Progenitor cell of endocrine pancreas (in vitro differentiated cells): ENCODE measurements around the gene CAPN14. TPM values are rescaled to one million over a fixed set of nuclear protein-coding genes. Genes with fewer than 3 reads are reported as not detected.

Experiments used
- DNase-seq: peaks from one replicate; pipeline ENCODE4 v3.0.0; 2021; ENCODE audit warnings: low spot score; ENCODE audit not compliant: unreplicated experiment
- H3K27ac Mint-ChIP-seq: 2 replicates; pipeline ENCODE4 v1.8.0; 2021; ENCODE audit warnings: mild to moderate bottlenecking, moderate library complexity, mixed read lengths
- H3K27me3 Mint-ChIP-seq: 2 replicates; pipeline ENCODE4 v1.8.0; 2021; ENCODE audit warnings: mixed read lengths
- H3K36me3 Mint-ChIP-seq: 2 replicates; pipeline ENCODE4 v1.8.0; 2022; ENCODE audit warnings: mixed read lengths; ENCODE audit not compliant: insufficient read depth
- H3K4me1 Mint-ChIP-seq: 2 replicates; pipeline ENCODE4 v1.8.0; 2021; ENCODE audit warnings: low read depth, mixed read lengths
- H3K4me3 Mint-ChIP-seq: 2 replicates; pipeline ENCODE4 v1.8.0; 2021; ENCODE audit warnings: low read depth, mild to moderate bottlenecking, moderate library complexity, mixed read lengths
- H3K9me3 Mint-ChIP-seq: 2 replicates; pipeline ENCODE4 v1.8.0; 2021; ENCODE audit warnings: low read depth, mixed read lengths
- total RNA-seq: library from RNA; stranded (reverse); gene quantifications from 2 replicates; pipeline ENCODE4 v1.2.1, GENCODE V29; 2021
- TF ChIP-seq, protein P1 (sequence below): fragments of 200-600 bp; sonication (generic); IDR thresholded peaks from one replicate; pipeline ENCODE4 v1.5.0; 2021; ENCODE audit warnings: antibody characterized with exemption, mild to moderate bottlenecking; ENCODE audit not compliant: unreplicated experiment

CAPN14 gene
- total RNA-seq, 1 donor from 2014 or later = 0.50 TPM

GRCh38 chr2:31214444-31214915, 2.8 kb downstream of the CAPN14 start:
- Mint-ChIP-seq H3K27ac (no peak overlapping the region), H3K9me3 (no peaks in the 10 kb centered on the region), H3K36me3 (no peaks in the 10 kb centered on the region), H3K4me1 (peaks cover 14% of the 10 kb centered on the region), H3K4me3 (no peak overlapping the region), H3K27me3 (peaks cover 4% of the 10 kb centered on the region)
- TF ChIP-seq, protein P1, sequence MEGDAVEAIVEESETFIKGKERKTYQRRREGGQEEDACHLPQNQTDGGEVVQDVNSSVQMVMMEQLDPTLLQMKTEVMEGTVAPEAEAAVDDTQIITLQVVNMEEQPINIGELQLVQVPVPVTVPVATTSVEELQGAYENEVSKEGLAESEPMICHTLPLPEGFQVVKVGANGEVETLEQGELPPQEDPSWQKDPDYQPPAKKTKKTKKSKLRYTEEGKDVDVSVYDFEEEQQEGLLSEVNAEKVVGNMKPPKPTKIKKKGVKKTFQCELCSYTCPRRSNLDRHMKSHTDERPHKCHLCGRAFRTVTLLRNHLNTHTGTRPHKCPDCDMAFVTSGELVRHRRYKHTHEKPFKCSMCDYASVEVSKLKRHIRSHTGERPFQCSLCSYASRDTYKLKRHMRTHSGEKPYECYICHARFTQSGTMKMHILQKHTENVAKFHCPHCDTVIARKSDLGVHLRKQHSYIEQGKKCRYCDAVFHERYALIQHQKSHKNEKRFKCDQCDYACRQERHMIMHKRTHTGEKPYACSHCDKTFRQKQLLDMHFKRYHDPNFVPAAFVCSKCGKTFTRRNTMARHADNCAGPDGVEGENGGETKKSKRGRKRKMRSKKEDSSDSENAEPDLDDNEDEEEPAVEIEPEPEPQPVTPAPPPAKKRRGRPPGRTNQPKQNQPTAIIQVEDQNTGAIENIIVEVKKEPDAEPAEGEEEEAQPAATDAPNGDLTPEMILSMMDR = no peak
- DNase-seq = no peak

GRCh38 chr2:31213601-31214443, 3.5 kb downstream of the CAPN14 start:
- no peak for DNase-seq
- no peaks in the 10 kb centered on the region for H3K9me3 Mint-ChIP-seq
- H3K36me3 Mint-ChIP-seq = no peaks in the 10 kb centered on the region
- peaks cover 4% of the 10 kb centered on the region for H3K27me3 Mint-ChIP-seq
- no peak overlapping the region for H3K4me3 Mint-ChIP-seq
- H3K4me1 Mint-ChIP-seq = peaks cover 14% of the 10 kb centered on the region
- TF ChIP-seq, protein P1 = no peak
- H3K27ac Mint-ChIP-seq = no peak overlapping the region

GRCh38 chr2:31212659-31213600, 4.4 kb downstream of the CAPN14 start:
- no peaks in the 10 kb centered on the region for H3K9me3 Mint-ChIP-seq
- peaks cover 4% of the 10 kb centered on the region for H3K27me3 Mint-ChIP-seq
- no peak overlapping the region for H3K4me3 Mint-ChIP-seq
- TF ChIP-seq, protein P1 = no peak
- peaks cover 18% of the 10 kb centered on the region for H3K4me1 Mint-ChIP-seq
- DNase-seq = no peak
- no peaks in the 10 kb centered on the region for H3K36me3 Mint-ChIP-seq
- H3K27ac Mint-ChIP-seq = no peak overlapping the region

- no peaks in the 10 kb centered on the region for H3K9me3 Mint-ChIP-seq
- H3K27ac Mint-ChIP-seq = no peak overlapping the region
- H3K36me3 Mint-ChIP-seq = no peaks in the 10 kb centered on the region
- peaks cover 5% of the 10 kb centered on the region for H3K27me3 Mint-ChIP-seq
- peaks cover 11% of the 10 kb centered on the region for H3K4me1 Mint-ChIP-seq
- DNase-seq = no peak
- no peak overlapping the region for H3K4me3 Mint-ChIP-seq
- TF ChIP-seq, protein P1 = no peak
Observed at GRCh38 chr2:31208240-31208639, 9.1 kb downstream of the CAPN14 start.

- H3K9me3 Mint-ChIP-seq = no peaks in the 10 kb centered on the region
- H3K27ac Mint-ChIP-seq = peak overlapping the region; percentile 69
- H3K36me3 Mint-ChIP-seq = no peaks in the 10 kb centered on the region
- no peak overlapping the region for H3K4me3 Mint-ChIP-seq
- no peak for DNase-seq
- H3K27me3 Mint-ChIP-seq = peaks cover 5% of the 10 kb centered on the region
- TF ChIP-seq, protein P1 = no peak
- peaks cover 7% of the 10 kb centered on the region for H3K4me1 Mint-ChIP-seq
Observed at GRCh38 chr2:31207790-31208189, 9.5 kb downstream of the CAPN14 start.
